ENCODE measurements around the gene KCNMB3. TPM values are rescaled to one million over a fixed set of nuclear protein-coding genes. Genes with fewer than 3 reads are reported as not detected.

Gene KCNMB3
- polyA plus RNA-seq, 2 of the 4 experiments (the other 2 are of a cell fraction): 1.3 to 2.8 TPM

GRCh38 chr3:179299316-179299715 lies 48.4 kb upstream of the KCNMB3 start (continued):
- TF ChIP-seq PBX3 (IDR thresholded peaks at IDR 0.05) (no peak), NPAS2 (CRISPR knock-in tag; IDR thresholded peaks at IDR 0.05; ENCODE audit: borderline replicate concordance) (no peak), PHF8 (IDR thresholded peaks at IDR 0.05; ENCODE audit: borderline replicate concordance, low read depth) (no peak), CHD4 (IDR thresholded peaks at IDR 0.05; ENCODE audit: borderline replicate concordance) (no peak), MAFK (IDR thresholded peaks at IDR 0.05; ENCODE audit: partially characterized antibody) (no peak)

DNA sequence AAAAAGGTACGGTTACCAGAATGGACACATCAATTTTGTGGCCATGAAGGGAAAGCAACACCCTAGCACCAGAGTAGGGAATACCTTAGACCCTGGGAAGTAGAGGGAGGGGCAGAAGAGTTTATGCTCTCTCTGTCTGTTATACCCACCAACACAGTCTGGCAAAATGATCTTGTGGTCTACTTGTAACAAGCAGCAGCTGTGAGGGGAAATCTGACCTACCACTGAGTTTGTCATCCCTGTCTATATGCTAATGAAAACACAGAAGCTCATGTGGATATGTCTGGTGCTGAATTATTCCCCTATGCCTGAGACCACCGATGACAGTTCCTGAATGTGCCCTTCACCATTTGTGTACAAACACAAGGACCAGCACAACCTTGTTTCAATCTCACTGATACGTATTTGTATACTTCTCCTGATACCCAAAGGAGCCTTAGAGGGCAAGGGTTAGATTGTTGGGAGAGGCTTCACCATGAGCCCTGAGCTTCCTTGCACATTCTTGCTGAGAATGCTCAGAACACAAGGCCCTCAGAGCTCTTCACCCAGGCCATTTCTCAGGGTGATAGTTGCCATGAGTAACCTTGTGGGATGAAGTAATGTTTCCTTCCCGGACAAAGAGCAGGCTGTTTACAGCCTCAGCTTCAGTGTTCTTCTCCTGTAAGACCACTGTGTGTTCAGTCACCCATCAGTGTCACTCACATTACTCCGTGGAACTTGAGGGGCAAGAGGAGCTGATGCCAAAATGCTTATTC lies 47.2 kb upstream of the KCNMB3 start:
- ATAC-seq: no peak
- TF ChIP-seq HEYL (CRISPR knock-in tag; IDR thresholded peaks at IDR 0.05) (no peak), POLR2AphosphoS2 (conservative IDR thresholded peaks at IDR 0.05; ENCODE audit: low read length) (no peak), CEBPB (IDR thresholded peaks at IDR 0.05) (no peak), MAX (IDR thresholded peaks at IDR 0.05) (no peak), KDM5A (IDR thresholded peaks at IDR 0.05) (no peak), ZFP36 (IDR thresholded peaks at IDR 0.05; ENCODE audit: borderline replicate concordance, partially characterized antibody) (no peak)
- no peak for DNase-seq (ENCODE audit: low read depth in 1 of 2, low spot score in 1 of 2)
- Histone ChIP-seq H3K9me3 (no peaks in the 10 kb centered on the region), H3K4me1 (no peaks in the 10 kb centered on the region), H3K27ac (no peak overlapping the region), H3K4me3 (no peak overlapping the region), H3K4me2 (no peak overlapping the region)
- CTCF ChIA-PET: no interaction called here
- POLR2A ChIA-PET: no interaction called here
- WGBS (ENCODE audit: missing lambda C conversion rate): 7% methylated on average over 5 of the region's 5 CpGs
- FAIRE-seq: no peak

GRCh38 chr3:179292450-179292849 lies 41.5 kb upstream of the KCNMB3 start:
- Histone ChIP-seq H3K27ac (no peak overlapping the region), H3K4me1 (no peaks in the 10 kb centered on the region), H3K9me3 (no peaks in the 10 kb centered on the region), H3K4me2 (no peak overlapping the region), H3K4me3 (no peak overlapping the region)
- WGBS (ENCODE audit: missing lambda C conversion rate): 77% methylated on average over 2 of the region's 2 CpGs
- ATAC-seq (no peak), DNase-seq (ENCODE audit: low read depth in 1 of 2, low spot score in 1 of 2) (no peak), FAIRE-seq (no peak)
- TF ChIP-seq, protein P1, sequence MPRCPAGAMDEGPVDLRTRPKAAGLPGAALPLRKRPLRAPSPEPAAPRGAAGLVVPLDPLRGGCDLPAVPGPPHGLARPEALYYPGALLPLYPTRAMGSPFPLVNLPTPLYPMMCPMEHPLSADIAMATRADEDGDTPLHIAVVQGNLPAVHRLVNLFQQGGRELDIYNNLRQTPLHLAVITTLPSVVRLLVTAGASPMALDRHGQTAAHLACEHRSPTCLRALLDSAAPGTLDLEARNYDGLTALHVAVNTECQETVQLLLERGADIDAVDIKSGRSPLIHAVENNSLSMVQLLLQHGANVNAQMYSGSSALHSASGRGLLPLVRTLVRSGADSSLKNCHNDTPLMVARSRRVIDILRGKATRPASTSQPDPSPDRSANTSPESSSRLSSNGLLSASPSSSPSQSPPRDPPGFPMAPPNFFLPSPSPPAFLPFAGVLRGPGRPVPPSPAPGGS (IDR thresholded peaks at IDR 0.05): no peak
- TF ChIP-seq BHLHE40 (IDR thresholded peaks at IDR 0.05; ENCODE audit: low read depth, low read length) (no peak), MAFK (IDR thresholded peaks at IDR 0.05; ENCODE audit: partially characterized antibody) (no peak), TP53 (CRISPR knock-in tag; IDR thresholded peaks at IDR 0.05) (no peak), RARB (CRISPR knock-in tag; IDR thresholded peaks at IDR 0.05) (no peak), ATOH8 (CRISPR knock-in tag; IDR thresholded peaks at IDR 0.05; ENCODE audit: low read depth) (no peak), FOXS1 (CRISPR knock-in tag; IDR thresholded peaks at IDR 0.05) (no peak)
- ChIA-PET POLR2A (no interaction called here), CTCF (no interaction called here)

- WGBS (ENCODE audit: missing lambda C conversion rate): 70% methylated on average over 3 of the region's 3 CpGs
- ChIA-PET CTCF (interaction anchor here (0.7 kb wide), 1 partner anchor 10 kb away, joined by 3 read pairs; no protein-coding TSS in a partner anchor), POLR2A (no interaction called here)
- DNase-seq (ENCODE audit: low read depth in 1 of 2, low spot score in 1 of 2) (no peak), ATAC-seq (no peak), FAIRE-seq (no peak)
- no peak overlapping the region for H3K4me3 ChIP-seq
- no peak overlapping the region for H3K4me2 ChIP-seq
- H3K9me3 ChIP-seq: no peaks in the 10 kb centered on the region
- no peaks in the 10 kb centered on the region for H3K4me1 ChIP-seq
- H3K27ac ChIP-seq: no peak overlapping the region
- no peak for TF ChIP-seq E2F6 (IDR thresholded peaks at IDR 0.05; ENCODE audit: borderline replicate concordance, low read depth)
- TF ChIP-seq GATA3 (IDR thresholded peaks at IDR 0.05; ENCODE audit: borderline replicate concordance): no peak
- no peak for TF ChIP-seq CBX8 (IDR thresholded peaks at IDR 0.05)
- no peak for TF ChIP-seq JUNB (IDR thresholded peaks at IDR 0.05)
- TF ChIP-seq ZFP36 (IDR thresholded peaks at IDR 0.05; ENCODE audit: borderline replicate concordance, partially characterized antibody): no peak
- TF ChIP-seq HOXB13 (CRISPR knock-in tag; IDR thresholded peaks at IDR 0.05; ENCODE audit: low read depth): no peak
- TF ChIP-seq HES2 (IDR thresholded peaks at IDR 0.05): no peak
- no peak for TF ChIP-seq TFCP2L1 (CRISPR knock-in tag; IDR thresholded peaks at IDR 0.05)
- no peak for TF ChIP-seq RARB (CRISPR knock-in tag; IDR thresholded peaks at IDR 0.05)
- no peak for TF ChIP-seq KDM1A (IDR thresholded peaks at IDR 0.05; ENCODE audit: low read depth)
- TF ChIP-seq MAX (IDR thresholded peaks at IDR 0.05): no peak
Observed at GRCh38 chr3:179289295-179289694, 38.4 kb upstream of the KCNMB3 start.

Measured in A549 (cell line).